NOMO-1 treated with dmso at 0.1 percent for 144 hours (cell line): ENCODE results near the gene OR5H1.
"Not testable (repeated sequence)": the region's sequence is repeated elsewhere in the genome, so short reads cannot be mapped to it uniquely, and the experiment has no call there.

Experiments
- DNase-seq: peaks from one replicate; lab custom pipeline; 2025; ENCODE audit not compliant: unreplicated experiment; lab: John Stamatoyannopoulos, UW

OR5H1 gene

GRCh38 chr3:98130421-98130820 is at the start of gene OR5H1:
Gene OR5H1 (plus strand): TSS chr3:98130721. CDS start chr3:98132698, 1,977 bp downstream.
- no peak for DNase-seq

GRCh38 chr3:98086873-98087272 is 43.6 kb upstream of the OR5H1 start, which contains the start of gene OR5AC2:
Gene OR5AC2 (plus strand): TSS chr3:98087173. CDS start chr3:98087173, 0 bp downstream.
- DNase-seq: no peak

- DNase-seq: no peak
Observed at GRCh38 chr3:98095882-98096281, 34.6 kb upstream of the OR5H1 start.

GRCh38 chr3:98099848-98100247 is 30.7 kb upstream of the OR5H1 start:
- DNase-seq: no peak

- no peak for DNase-seq
Observed at GRCh38 chr3:98108162-98108561, 22.4 kb upstream of the OR5H1 start.

GRCh38 chr3:98109807-98110549 is 20.5 kb upstream of the OR5H1 start:
- DNase-seq: no peak

GRCh38 chr3:98110550-98110908 is 20.0 kb upstream of the OR5H1 start:
- DNase-seq: no peak

- DNase-seq: no peak
Observed at GRCh38 chr3:98114264-98114663, 16.3 kb upstream of the OR5H1 start.

- DNase-seq: no peak
Observed at GRCh38 chr3:98115717-98116116, 14.8 kb upstream of the OR5H1 start.

- DNase-seq: no peak
Observed at GRCh38 chr3:98136631-98137030, 6.1 kb downstream of the OR5H1 start.

- not testable (repeated sequence) for DNase-seq
Observed at GRCh38 chr3:98137826-98138557, 7.5 kb downstream of the OR5H1 start.

- DNase-seq: no peak
Observed at GRCh38 chr3:98140531-98140930, 10.0 kb downstream of the OR5H1 start.

- DNase-seq: no peak
Observed at GRCh38 chr3:98147179-98147578, 16.7 kb downstream of the OR5H1 start, which contains the start of gene OR5H14. Gene OR5H14 (plus strand): TSS chr3:98147479. CDS start chr3:98149386, 1,907 bp downstream.

- DNase-seq: no peak
Observed at GRCh38 chr3:98148751-98149150, 18.2 kb downstream of the OR5H1 start.

- not testable (repeated sequence) for DNase-seq
Observed at GRCh38 chr3:98149456-98149855, 18.9 kb downstream of the OR5H1 start.

- no peak for DNase-seq
Observed at GRCh38 chr3:98151241-98151640, 20.7 kb downstream of the OR5H1 start.

GRCh38 chr3:98166396-98166795 is 35.9 kb downstream of the OR5H1 start, which contains the start of gene OR5H15:
Gene OR5H15 (plus strand): TSS chr3:98166696. CDS start chr3:98168700, 2,004 bp downstream.
- DNase-seq: no peak

GRCh38 chr3:98171071-98171470 is 40.5 kb downstream of the OR5H1 start:
- no peak for DNase-seq

GRCh38 chr3:98172621-98173020 is 42.1 kb downstream of the OR5H1 start:
- DNase-seq: no peak

GRCh38 chr3:98180319-98180890 is 49.9 kb downstream of the OR5H1 start:
- peak; percentile 53 for DNase-seq

GRCh38 chr3:98182196-98182595 is 51.7 kb downstream of the OR5H1 start:
- no peak for DNase-seq

- DNase-seq: no peak
Observed at GRCh38 chr3:98185180-98185579, 54.7 kb downstream of the OR5H1 start.
